Mesendoderm (in vitro differentiated cells): ENCODE measurements around the gene TRIM29.
A peak's percentile ranks its signal among the peaks of the same experiment; 100 is the strongest.

Source experiments
- DNase-seq: peaks from one replicate; pipeline ENCODE4 v3.0.0; 2013
- H2AK5ac ChIP-seq: 2 replicates; pipeline ENCODE4 v1.6.1; 2013; ENCODE audit warnings: low read length, inconsistent platforms
- H2BK120ac ChIP-seq: 2 replicates; pipeline ENCODE4 v1.6.1; 2013; ENCODE audit warnings: low read depth, mild to moderate bottlenecking, low read length, moderate library complexity, mixed read lengths
- H2BK15ac ChIP-seq: replicated peaks from 2 replicates; pipeline ENCODE4 v1.6.1; 2013; ENCODE audit warnings: low read depth, mild to moderate bottlenecking, moderate library complexity
- H2BK5ac ChIP-seq: 2 replicates; pipeline ENCODE4 v1.6.1; 2013; ENCODE audit warnings: low read length, inconsistent platforms
- H3K18ac ChIP-seq: 2 replicates; pipeline ENCODE4 v1.6.1; 2013; ENCODE audit warnings: mild to moderate bottlenecking, low read length, mixed read lengths
- H3K23ac ChIP-seq: one replicate; pipeline ENCODE4 v1.6.1; 2013; ENCODE audit warnings: low read length
- H3K27ac ChIP-seq: 2 replicates; pipeline ENCODE4 v1.5.1; 2013; ENCODE audit warnings: low read depth, mild to moderate bottlenecking, inconsistent platforms, low read length, moderate library complexity
- H3K27me3 ChIP-seq: 2 replicates; pipeline ENCODE4 v1.6.1; 2013; ENCODE audit warnings: low read length, control low read depth, mild to moderate bottlenecking, inconsistent platforms; ENCODE audit not compliant: insufficient read depth, poor library complexity
- H3K36me3 ChIP-seq: 2 replicates; pipeline ENCODE4 v1.6.1; 2013; ENCODE audit warnings: low read length, inconsistent platforms; ENCODE audit not compliant: control insufficient read depth, insufficient read depth
- H3K4ac ChIP-seq: one replicate; pipeline ENCODE4 v1.6.1; 2013; ENCODE audit warnings: low read depth, mild to moderate bottlenecking, low read length, moderate library complexity
- H3K4me1 ChIP-seq: 2 replicates; pipeline ENCODE4 v1.6.1; 2013; ENCODE audit warnings: low read depth, low read length, inconsistent platforms; ENCODE audit not compliant: control insufficient read depth
- H3K4me2 ChIP-seq: 2 replicates; pipeline ENCODE4 v1.6.1; 2013; ENCODE audit warnings: low read length
- H3K4me3 ChIP-seq: 2 replicates; pipeline ENCODE4 v1.5.1; 2013; ENCODE audit warnings: mild to moderate bottlenecking, low read length
- H3K56ac ChIP-seq: one replicate; pipeline ENCODE4 v1.6.1; 2013; ENCODE audit warnings: low read length
- H3K79me1 ChIP-seq: 2 replicates; pipeline ENCODE4 v1.6.1; 2013; ENCODE audit warnings: low read length, inconsistent platforms
- H3K79me2 ChIP-seq: 2 replicates; pipeline ENCODE4 v1.6.1; 2013; ENCODE audit warnings: mild to moderate bottlenecking, low read length; ENCODE audit not compliant: control insufficient read depth, insufficient read depth
- H3K9ac ChIP-seq: 2 replicates; pipeline ENCODE4 v1.6.1; 2013; ENCODE audit warnings: low read length, inconsistent platforms
- H4K5ac ChIP-seq: one replicate; pipeline ENCODE4 v1.6.1; 2013; ENCODE audit warnings: low read length
- H4K8ac ChIP-seq: one replicate; pipeline ENCODE4 v1.6.1; 2013; ENCODE audit warnings: low read depth, mild to moderate bottlenecking, control low read depth, low read length, moderate library complexity
- WGBS: extraction: QIAGEN DNeasy Blood & Tissue Kit; methylation state at CpG from one replicate; pipeline ENCODE4 v1.1.7; 2013; ENCODE audit warnings: low lambda C conversion rate, missing lambda C conversion rate; ENCODE audit not compliant: insufficient coverage; ENCODE audit errors: extremely low coverage; 5-methylcytosine and 5-hydroxymethylcytosine counted together

TRIM29 gene

GRCh38 chr11:120174866-120175265 is 37.0 kb upstream of the TRIM29 start:
- no peak overlapping the region for H3K56ac ChIP-seq
- no peak overlapping the region for H2BK15ac ChIP-seq
- no peak overlapping the region for H2BK120ac ChIP-seq
- H3K4me1 ChIP-seq: no peaks in the 10 kb centered on the region
- no peak overlapping the region for H4K8ac ChIP-seq
- no peak overlapping the region for H3K27ac ChIP-seq
- H3K4ac ChIP-seq: no peak overlapping the region
- no peak overlapping the region for H2AK5ac ChIP-seq
- no peak overlapping the region for H3K9ac ChIP-seq
- no peak overlapping the region for H2BK5ac ChIP-seq
- H3K27me3 ChIP-seq: peaks cover 5% of the 10 kb centered on the region
- H4K5ac ChIP-seq: no peak overlapping the region
- H3K18ac ChIP-seq: no peak overlapping the region
- H3K4me2 ChIP-seq: no peak overlapping the region
- no peaks in the 10 kb centered on the region for H3K79me2 ChIP-seq
- DNase-seq: no peak
- WGBS: no CpG with 5 or more reads among the region's 4 CpGs
- H3K36me3 ChIP-seq: no peaks in the 10 kb centered on the region
- no peaks in the 10 kb centered on the region for H3K79me1 ChIP-seq
- H3K23ac ChIP-seq: no peak overlapping the region
- no peak overlapping the region for H3K4me3 ChIP-seq

GRCh38 chr11:120173807-120174206 is 35.9 kb upstream of the TRIM29 start:
- no peaks in the 10 kb centered on the region for H3K79me1 ChIP-seq
- H2AK5ac ChIP-seq: no peak overlapping the region
- no peak overlapping the region for H3K4me2 ChIP-seq
- H2BK5ac ChIP-seq: no peak overlapping the region
- no peak overlapping the region for H3K18ac ChIP-seq
- H4K5ac ChIP-seq: no peak overlapping the region
- no peak overlapping the region for H3K27ac ChIP-seq
- no peaks in the 10 kb centered on the region for H3K79me2 ChIP-seq
- no peak overlapping the region for H3K9ac ChIP-seq
- no peak overlapping the region for H2BK120ac ChIP-seq
- no peak overlapping the region for H3K4me3 ChIP-seq
- H3K4ac ChIP-seq: no peak overlapping the region
- no CpG with 5 or more reads among the region's 5 CpGs for WGBS
- H3K56ac ChIP-seq: no peak overlapping the region
- no peak for DNase-seq
- no peaks in the 10 kb centered on the region for H3K36me3 ChIP-seq
- H4K8ac ChIP-seq: no peak overlapping the region
- no peak overlapping the region for H2BK15ac ChIP-seq
- H3K4me1 ChIP-seq: no peaks in the 10 kb centered on the region
- H3K27me3 ChIP-seq: peaks cover 9% of the 10 kb centered on the region
- H3K23ac ChIP-seq: no peak overlapping the region

GRCh38 chr11:120173019-120173705 is 35.2 kb upstream of the TRIM29 start:
- Histone ChIP-seq H2AK5ac (no peak overlapping the region), H2BK5ac (no peak overlapping the region), H3K4me3 (no peak overlapping the region), H3K56ac (no peak overlapping the region), H3K4ac (no peak overlapping the region), H3K27ac (no peak overlapping the region), H3K27me3 (peaks cover 15% of the 10 kb centered on the region), H3K9ac (no peak overlapping the region), H4K5ac (no peak overlapping the region), H3K4me2 (no peak overlapping the region), H3K18ac (no peak overlapping the region), H4K8ac (no peak overlapping the region), H2BK15ac (no peak overlapping the region), H2BK120ac (no peak overlapping the region), H3K36me3 (no peaks in the 10 kb centered on the region), H3K4me1 (no peaks in the 10 kb centered on the region), H3K79me2 (no peaks in the 10 kb centered on the region), H3K79me1 (no peaks in the 10 kb centered on the region), H3K23ac (no peak overlapping the region)
- DNase-seq: no peak
- no CpG with 5 or more reads among the region's 11 CpGs for WGBS

GRCh38 chr11:120172054-120172911 is 34.4 kb upstream of the TRIM29 start:
- WGBS: no CpG with 5 or more reads among the region's 24 CpGs
- Histone ChIP-seq H3K56ac (no peak overlapping the region), H3K36me3 (no peaks in the 10 kb centered on the region), H3K27me3 (peaks cover 23% of the 10 kb centered on the region), H3K4me2 (no peak overlapping the region), H3K18ac (no peak overlapping the region), H2AK5ac (no peak overlapping the region), H3K23ac (no peak overlapping the region), H4K8ac (no peak overlapping the region), H3K4ac (no peak overlapping the region), H3K9ac (no peak overlapping the region), H3K4me3 (no peak overlapping the region), H3K27ac (no peak overlapping the region), H2BK5ac (no peak overlapping the region), H4K5ac (no peak overlapping the region), H2BK15ac (no peak overlapping the region), H3K79me2 (no peaks in the 10 kb centered on the region), H3K4me1 (no peaks in the 10 kb centered on the region), H2BK120ac (no peak overlapping the region), H3K79me1 (no peaks in the 10 kb centered on the region)
- peak; percentile 82 for DNase-seq

GRCh38 chr11:120170741-120171261 is 32.9 kb upstream of the TRIM29 start:
- no peak overlapping the region for H2BK15ac ChIP-seq
- H3K79me1 ChIP-seq: no peaks in the 10 kb centered on the region
- no peak overlapping the region for H3K56ac ChIP-seq
- no peak overlapping the region for H2AK5ac ChIP-seq
- WGBS: no CpG with 5 or more reads among the region's 12 CpGs
- no peak overlapping the region for H3K23ac ChIP-seq
- no peak overlapping the region for H3K4ac ChIP-seq
- H4K8ac ChIP-seq: no peak overlapping the region
- H3K79me2 ChIP-seq: no peaks in the 10 kb centered on the region
- DNase-seq: no peak
- H2BK120ac ChIP-seq: no peak overlapping the region
- no peak overlapping the region for H3K4me3 ChIP-seq
- H3K18ac ChIP-seq: no peak overlapping the region
- no peaks in the 10 kb centered on the region for H3K4me1 ChIP-seq
- H2BK5ac ChIP-seq: no peak overlapping the region
- no peak overlapping the region for H4K5ac ChIP-seq
- H3K27ac ChIP-seq: no peak overlapping the region
- peaks cover 26% of the 10 kb centered on the region for H3K27me3 ChIP-seq
- no peak overlapping the region for H3K9ac ChIP-seq
- no peaks in the 10 kb centered on the region for H3K36me3 ChIP-seq
- H3K4me2 ChIP-seq: no peak overlapping the region
